Liver (tissue), 3 donors: ENCODE measurements around the gene SHLD2.
"Not testable (repeated sequence)": the region's sequence is repeated elsewhere in the genome, so short reads cannot be mapped to it uniquely, and the experiment has no call there.

Source experiments
- CTCF ChIP-seq: fragments of 150-350 bp; IDR thresholded peaks from 2 replicates; pipeline ENCODE4 v1.5.1; 2017; ENCODE audit warnings: improper control_type of control experiment, low read depth, low read length; ENCODE audit not compliant: missing input control
- GABPA ChIP-seq, 2 donors: IDR thresholded peaks in 1 of 2; conservative IDR thresholded peaks in 1 of 2; 2 replicates each; pipeline ENCODE4 v1.6.1; 2016; ENCODE audit warnings: antibody characterized with exemption in 2 of 2, mild to moderate bottlenecking in 1 of 2, moderate library complexity in 1 of 2
- donor health status: healthy.
- donor health status: healthy.

GRCh38 chr10:87134440-87134839 lies 39.4 kb downstream of the SHLD2 start:
- not testable (repeated sequence) for TF ChIP-seq CTCF; GABPA (IDR thresholded peaks at IDR 0.05 in 1 of 2, conservative IDR thresholded peaks at IDR 0.05 in 1 of 2)
